ENCODE measurements around the gene CYP27A1.

Gene CYP27A1

DNA sequence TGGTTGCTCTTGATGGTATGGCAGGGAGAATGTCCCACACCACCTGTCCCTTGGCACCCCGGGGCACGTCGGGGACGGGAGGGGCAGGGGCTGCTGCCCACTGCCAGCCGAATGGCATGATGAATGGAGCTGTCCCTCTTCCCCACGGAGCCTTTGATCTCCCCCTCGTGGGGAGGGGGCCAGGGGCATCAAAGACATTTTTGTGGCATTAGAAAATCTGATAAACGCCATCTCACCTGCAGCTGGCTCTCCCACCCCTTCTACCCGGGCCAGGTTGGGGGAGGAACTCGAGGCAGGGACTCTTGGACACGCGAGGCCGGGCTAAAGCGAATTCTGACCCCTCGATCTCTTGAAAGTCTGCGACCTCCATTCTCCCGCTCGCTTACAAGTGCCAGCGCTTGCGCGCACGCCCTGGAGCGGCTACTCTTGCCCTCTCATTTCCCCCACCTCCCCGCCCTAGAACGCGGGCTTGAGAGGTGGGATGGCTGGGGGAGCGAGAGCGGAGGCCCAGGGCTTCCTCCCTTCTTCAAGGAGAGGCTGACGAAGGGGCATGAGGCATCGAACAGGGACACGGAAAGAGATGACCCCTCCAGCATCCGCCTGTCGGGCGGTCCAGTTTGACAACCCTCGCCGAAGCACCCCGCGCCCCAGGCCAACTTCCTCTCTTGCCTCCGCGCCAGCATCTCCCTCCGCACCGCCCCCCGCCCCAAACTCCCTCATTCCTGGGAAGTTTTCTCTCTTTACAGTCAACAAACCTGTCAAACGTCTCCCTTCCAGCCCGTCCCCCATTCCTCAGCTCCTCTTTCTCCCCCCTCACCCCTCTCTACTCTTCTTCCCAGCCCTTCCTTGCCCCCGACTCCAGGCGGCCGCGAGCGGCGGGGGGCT is 77.0 kb downstream of the CYP27A1 start:
- DNase-seq (ENCODE audit: low read depth): no peak

DNA sequence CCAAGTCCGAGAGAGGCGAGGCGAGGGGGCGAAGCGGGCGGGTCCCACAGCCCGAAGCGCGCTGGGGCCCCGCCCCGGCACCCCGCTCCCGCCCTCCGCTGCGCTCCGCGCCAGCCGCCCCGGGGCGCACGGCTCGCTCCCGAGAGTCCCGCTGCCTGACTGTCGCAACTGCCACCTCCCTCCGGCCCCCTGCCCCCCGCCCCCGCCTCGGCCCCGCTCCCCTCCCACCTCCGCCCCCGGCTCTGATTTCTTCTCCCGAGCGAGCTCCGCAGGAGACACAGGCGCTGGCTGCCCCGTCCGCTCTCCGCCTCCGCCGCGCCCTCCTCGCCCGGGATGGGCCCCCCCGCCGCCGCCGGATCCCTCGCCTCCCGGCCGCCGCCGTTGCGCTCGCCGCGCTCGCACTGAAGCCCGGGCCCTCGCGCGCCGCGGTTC is 77.6 kb downstream of the CYP27A1 start, which contains the start of gene WNT6:
WNT6 (plus strand) TSS at position 250 of the 432 bp plus-strand sequence. CDS start 233 bp downstream, outside the sequence.
- DNase-seq (ENCODE audit: low read depth): no peak

DNA sequence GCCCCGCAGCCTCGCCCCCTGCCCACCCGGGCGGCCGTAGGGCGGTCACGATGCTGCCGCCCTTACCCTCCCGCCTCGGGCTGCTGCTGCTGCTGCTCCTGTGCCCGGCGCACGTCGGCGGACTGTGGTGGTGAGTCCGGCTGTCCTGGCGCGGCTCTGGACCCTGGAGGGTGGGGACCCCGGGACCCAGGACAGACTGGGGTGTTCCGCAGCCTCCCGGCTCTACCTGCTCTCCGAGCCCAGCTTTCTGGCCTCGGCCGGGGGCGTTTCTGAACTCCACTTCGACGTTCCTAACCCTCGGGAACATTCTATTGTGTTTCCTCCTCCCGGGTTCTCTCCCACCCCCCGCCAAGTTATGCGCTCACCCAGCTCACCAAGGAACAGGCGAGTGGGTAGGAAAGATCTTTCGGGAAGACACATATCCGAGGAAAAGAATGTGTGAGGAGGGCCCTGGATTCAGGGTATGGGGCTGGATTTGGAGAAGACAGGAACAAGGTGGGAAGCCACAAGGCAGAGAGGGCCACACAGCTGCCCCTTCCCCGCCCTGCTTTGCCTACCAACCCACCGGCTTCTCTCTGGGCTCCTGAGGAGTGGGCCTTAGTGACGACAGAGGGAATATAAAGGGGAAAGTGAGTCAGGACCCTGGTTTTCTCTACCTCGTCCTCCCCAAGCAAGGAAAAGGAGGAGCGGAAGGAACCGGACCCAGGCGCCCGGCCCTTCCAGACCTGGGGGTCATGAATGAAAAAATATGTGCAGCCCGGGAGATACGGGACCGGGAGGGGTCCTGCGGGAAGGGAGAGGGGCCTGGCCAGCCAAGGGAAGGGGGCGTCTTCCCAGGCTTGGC is 78.3 kb downstream of the CYP27A1 start:
- DNase-seq (ENCODE audit: low read depth): no peak

DNA sequence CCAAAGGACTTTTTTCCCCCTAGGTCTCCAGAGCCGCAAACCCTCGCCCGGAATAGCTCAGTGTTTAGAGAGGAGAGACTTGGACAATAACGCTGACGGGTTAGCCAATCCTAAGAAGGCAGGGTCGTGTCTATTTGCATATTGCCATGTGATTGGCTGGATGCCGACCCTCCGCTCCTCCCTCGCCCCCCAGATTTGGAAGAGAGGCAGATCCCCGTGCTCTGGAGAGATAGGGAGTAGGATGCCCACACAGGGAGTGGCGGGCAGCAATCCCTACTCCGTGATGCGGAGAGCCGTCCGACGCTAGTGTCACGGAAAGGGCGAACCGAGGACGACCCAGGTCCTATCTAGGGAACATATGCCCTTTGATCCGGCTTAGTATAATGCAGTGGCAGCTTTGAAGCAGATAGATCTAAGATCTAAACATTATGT is 79.0 kb downstream of the CYP27A1 start:
- DNase-seq (ENCODE audit: low read depth): no peak

DNA sequence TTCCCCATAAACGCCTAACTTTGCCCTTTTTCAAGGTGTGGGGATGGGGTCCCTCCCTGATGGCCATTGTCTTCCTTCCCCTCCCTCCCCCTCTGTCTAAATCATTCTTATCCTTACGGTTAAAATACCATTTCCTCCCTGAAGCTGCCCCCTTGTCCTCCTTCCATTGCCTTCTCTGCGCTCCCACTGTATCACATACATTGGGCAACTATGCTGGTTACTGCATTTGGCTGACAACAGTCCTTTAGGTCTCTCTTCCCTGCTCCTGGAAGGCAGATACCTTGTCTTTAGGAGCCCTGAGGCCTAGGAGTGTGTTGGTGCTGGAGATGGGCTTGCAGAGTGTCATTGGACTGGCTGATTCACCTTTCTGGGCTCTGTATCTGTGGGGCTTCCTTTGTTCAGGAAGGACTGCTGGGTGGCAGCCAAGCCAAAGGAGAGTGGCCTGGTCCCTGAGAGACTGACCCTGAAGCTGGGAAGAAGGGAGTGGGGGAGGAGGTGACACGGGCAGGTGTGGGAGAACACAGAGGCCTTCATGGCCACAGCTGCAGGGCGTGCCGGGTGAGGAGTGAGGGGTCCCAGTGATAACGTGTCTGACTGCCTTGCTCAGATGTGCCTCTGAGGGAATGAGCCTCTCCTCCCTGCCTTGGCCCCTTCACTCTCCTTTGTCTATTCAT is 79.8 kb downstream of the CYP27A1 start:
- DNase-seq (ENCODE audit: low read depth): no peak

DNA sequence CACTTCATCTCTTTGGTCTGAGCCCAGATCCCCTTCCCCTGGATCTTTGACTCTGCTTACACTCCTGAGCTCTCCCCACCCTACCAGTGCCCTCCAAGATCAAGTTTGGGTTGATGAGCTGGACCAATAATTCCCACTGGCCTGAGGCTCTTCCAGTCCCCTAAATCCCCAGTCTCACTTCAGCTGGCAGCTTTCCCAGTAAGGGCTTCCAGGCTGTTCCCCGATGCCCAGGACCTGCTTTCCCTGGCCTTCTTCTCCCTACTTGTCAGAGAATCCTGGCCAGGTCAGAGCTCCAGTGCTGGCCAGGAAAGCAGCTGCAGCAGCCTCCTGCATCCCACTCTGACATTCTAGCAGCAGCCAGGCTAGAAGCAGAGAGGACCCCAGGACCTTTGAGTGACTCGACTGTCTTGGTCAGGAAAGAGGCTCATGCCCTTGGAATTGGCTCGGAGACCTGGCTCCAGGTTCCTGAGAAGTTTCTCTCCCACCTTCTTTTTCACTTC is 81.1 kb downstream of the CYP27A1 start:
- no peak for DNase-seq (ENCODE audit: low read depth)
